Measurements from ENCODE around the gene STYX.

STYX gene

GRCh38 chr14:52701223-52701622, 28.7 kb upstream of the STYX start:
- H3K4me3 Mint-ChIP-seq, result no peak overlapping the region
- TF ChIP-seq, protein P1, sequence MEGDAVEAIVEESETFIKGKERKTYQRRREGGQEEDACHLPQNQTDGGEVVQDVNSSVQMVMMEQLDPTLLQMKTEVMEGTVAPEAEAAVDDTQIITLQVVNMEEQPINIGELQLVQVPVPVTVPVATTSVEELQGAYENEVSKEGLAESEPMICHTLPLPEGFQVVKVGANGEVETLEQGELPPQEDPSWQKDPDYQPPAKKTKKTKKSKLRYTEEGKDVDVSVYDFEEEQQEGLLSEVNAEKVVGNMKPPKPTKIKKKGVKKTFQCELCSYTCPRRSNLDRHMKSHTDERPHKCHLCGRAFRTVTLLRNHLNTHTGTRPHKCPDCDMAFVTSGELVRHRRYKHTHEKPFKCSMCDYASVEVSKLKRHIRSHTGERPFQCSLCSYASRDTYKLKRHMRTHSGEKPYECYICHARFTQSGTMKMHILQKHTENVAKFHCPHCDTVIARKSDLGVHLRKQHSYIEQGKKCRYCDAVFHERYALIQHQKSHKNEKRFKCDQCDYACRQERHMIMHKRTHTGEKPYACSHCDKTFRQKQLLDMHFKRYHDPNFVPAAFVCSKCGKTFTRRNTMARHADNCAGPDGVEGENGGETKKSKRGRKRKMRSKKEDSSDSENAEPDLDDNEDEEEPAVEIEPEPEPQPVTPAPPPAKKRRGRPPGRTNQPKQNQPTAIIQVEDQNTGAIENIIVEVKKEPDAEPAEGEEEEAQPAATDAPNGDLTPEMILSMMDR (IDR thresholded peaks at IDR 0.05; ENCODE audit: unreplicated experiment in 3 of 3), result no peak
- H3K9me3 Mint-ChIP-seq, result no peaks in the 10 kb centered on the region
- no peaks in the 10 kb centered on the region for H3K27me3 Mint-ChIP-seq (ENCODE audit: low read depth)
- peak overlapping the region in 1 of 3 experiments; percentile 46 for H3K27ac Mint-ChIP-seq
- no peaks in the 10 kb centered on the region for H3K36me3 Mint-ChIP-seq (ENCODE audit: low read depth)
- no peaks in the 10 kb centered on the region for H3K4me1 Mint-ChIP-seq

DNA sequence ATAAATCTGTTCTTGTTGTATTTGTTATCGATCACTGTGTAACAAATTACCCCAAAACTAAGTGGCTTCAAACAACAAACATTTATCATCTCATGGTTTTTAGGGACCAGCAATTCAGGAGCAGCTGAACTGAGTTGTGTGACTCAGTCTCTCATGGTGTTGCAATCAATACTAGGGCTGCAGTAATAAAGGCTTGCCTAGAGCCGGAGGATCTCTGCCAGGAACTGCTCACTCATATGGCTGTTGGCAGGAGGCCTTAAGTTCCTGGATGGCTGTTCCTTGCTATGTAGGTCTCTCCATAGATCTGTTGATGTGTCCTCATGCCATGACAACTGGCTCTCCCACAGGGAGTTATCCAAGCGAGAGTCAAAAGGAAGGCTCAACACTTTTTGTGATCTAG, 26.7 kb upstream of the STYX start:
- Mint-ChIP-seq H3K27me3 (ENCODE audit: low read depth) (no peaks in the 10 kb centered on the region), H3K4me3 (peak overlapping the region in 1 of 3 experiments; percentile 24), H3K4me1 (peaks cover 17% of the 10 kb centered on the region), H3K9me3 (no peaks in the 10 kb centered on the region), H3K27ac (no peak overlapping the region), H3K36me3 (ENCODE audit: low read depth) (peaks cover 11% of the 10 kb centered on the region)
- TF ChIP-seq, protein P1 (IDR thresholded peaks at IDR 0.05; ENCODE audit: unreplicated experiment in 3 of 3), result no peak

GRCh38 chr14:52703664-52704063, 26.3 kb upstream of the STYX start:
- no peaks in the 10 kb centered on the region for H3K27me3 Mint-ChIP-seq (ENCODE audit: low read depth)
- H3K4me1 Mint-ChIP-seq, result peaks cover 21% of the 10 kb centered on the region
- no peak overlapping the region for H3K27ac Mint-ChIP-seq
- H3K36me3 Mint-ChIP-seq (ENCODE audit: low read depth), result peaks cover 14% of the 10 kb centered on the region
- TF ChIP-seq, protein P1 (IDR thresholded peaks at IDR 0.05; ENCODE audit: unreplicated experiment in 3 of 3), result no peak
- H3K4me3 Mint-ChIP-seq, result peak overlapping the region in 1 of 3 experiments; percentile 24
- H3K9me3 Mint-ChIP-seq, result no peaks in the 10 kb centered on the region

GRCh38 chr14:52706286-52706685, 23.7 kb upstream of the STYX start:
- Mint-ChIP-seq H3K4me1 (peaks cover 21% of the 10 kb centered on the region), H3K27ac (peak overlapping the region; percentile 94 to 98 (median 98)), H3K27me3 (ENCODE audit: low read depth) (no peaks in the 10 kb centered on the region), H3K36me3 (ENCODE audit: low read depth) (peaks cover 37% of the 10 kb centered on the region), H3K9me3 (no peaks in the 10 kb centered on the region), H3K4me3 (peak overlapping the region; percentile 99 to 100 (median 100))
- TF ChIP-seq, protein P1 (IDR thresholded peaks at IDR 0.05; ENCODE audit: unreplicated experiment in 3 of 3), result no peak

DNA sequence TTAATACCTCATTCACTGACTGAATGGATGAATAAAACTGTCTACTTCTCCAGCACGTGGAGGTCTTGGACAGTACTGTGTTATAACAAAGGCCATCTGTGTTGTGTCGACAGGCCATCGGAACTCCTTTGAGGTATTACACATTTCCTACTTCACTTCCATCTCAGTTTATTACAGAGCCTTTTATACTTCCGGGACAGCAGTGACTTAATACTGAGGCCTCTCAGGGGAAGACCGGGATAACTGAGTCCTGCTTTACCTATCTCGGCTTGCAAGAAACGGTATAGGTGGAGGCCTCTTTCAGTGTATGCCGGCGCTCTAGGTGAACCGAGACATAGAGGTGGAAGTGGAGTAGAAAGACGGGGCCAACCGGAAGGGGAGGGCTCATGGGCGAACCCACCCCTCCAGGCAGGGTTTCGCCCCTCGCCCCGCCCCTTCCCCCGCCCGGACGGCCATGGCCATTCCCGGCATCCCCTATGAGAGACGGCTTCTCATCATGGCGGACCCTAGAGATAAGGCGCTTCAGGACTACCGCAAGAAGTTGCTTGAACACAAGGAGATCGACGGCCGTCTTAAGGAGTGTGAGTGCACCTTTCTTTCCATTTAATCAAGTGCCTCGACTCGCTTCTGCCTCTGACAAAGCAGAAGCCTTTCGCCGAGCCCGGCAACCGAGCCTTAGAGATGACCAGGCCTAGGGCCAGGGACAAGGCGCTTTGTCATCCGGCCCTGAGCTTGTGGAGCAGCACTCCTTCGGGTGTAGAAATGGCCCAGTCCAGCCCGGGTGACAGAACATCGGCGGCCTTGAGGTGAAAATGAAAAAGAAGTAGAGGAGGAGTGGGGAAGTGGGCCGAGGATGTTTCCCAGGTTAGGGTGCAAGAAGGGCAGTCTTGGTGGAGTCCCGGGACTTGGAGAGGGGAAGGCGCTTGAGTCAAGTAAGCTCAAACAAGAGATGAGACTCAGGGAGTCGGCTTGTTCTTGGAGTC, 23.0 kb upstream of the STYX start, which contains the start of gene PSMC6:
Gene PSMC6, plus strand, starts transcription at position 477 of the 983 bp plus-strand sequence. Its CDS starts 20 bp downstream, at position 497.
- TF ChIP-seq, protein P1 (IDR thresholded peaks at IDR 0.05; ENCODE audit: unreplicated experiment in 3 of 3), result no peak
- Mint-ChIP-seq H3K27me3 (ENCODE audit: low read depth) (no peaks in the 10 kb centered on the region), H3K36me3 (ENCODE audit: low read depth) (peaks cover 42% of the 10 kb centered on the region), H3K9me3 (no peaks in the 10 kb centered on the region), H3K4me3 (peak within 1 kb of the TSS; percentile 99 to 100 (median 100)), H3K4me1 (peaks cover 21% of the 10 kb centered on the region), H3K27ac (peak within 1 kb of the TSS; percentile 94 to 98 (median 98))
